ENCODE results near the gene DDX54. TPM values are rescaled to one million over a fixed set of nuclear protein-coding genes. Genes with fewer than 3 reads are reported as not detected.
A peak's percentile ranks its signal among the peaks of the same experiment; 100 is the strongest.

DDX54 gene
- total and polyA plus RNA-seq, 2 of the 8 experiments (the other 6 are each of a cell fraction or from before 2014, with no cell fraction given), result 64.9 to 113 TPM

- H2BK120ac ChIP-seq (replicated peaks; ENCODE audit: low read depth, low read length), result no peak overlapping the region
- no peak for DNase-seq (ENCODE audit: low read depth in 1 of 2, low spot score in 2 of 2)
- peaks cover 3 to 5% of the 10 kb centered on the region in 2 experiments for H4K20me1 ChIP-seq (replicated peaks in 1 of 2; ENCODE audit: control insufficient read depth in 1 of 2, insufficient read depth in 2 of 2, low read length in 2 of 2)
- H3K36me3 ChIP-seq (ENCODE audit: control insufficient read depth in 2 of 4, insufficient read depth in 4 of 4, low read length in 3 of 4), result peaks cover 14 to 30% (median 22%) of the 10 kb centered on the region in 4 experiments; a peak in 7 of 8 replicates
- 0 out of 2 replicates have a peak overlapping the region, but pooled peaks have one; percentile 6 for H2BK12ac ChIP-seq (ENCODE audit: low read depth, low read length)
- no peak overlapping the region for H3K27ac ChIP-seq (ENCODE audit: low read depth, low read length)
- no peak overlapping the region for H2BK5ac ChIP-seq (ENCODE audit: low read depth, low read length)
- no peak overlapping the region for H4K5ac ChIP-seq (ENCODE audit: insufficient read length, low read depth, low read length)
- no peak overlapping the region for H3K4ac ChIP-seq (replicated peaks; ENCODE audit: insufficient read length, low read depth, low read length)
- no peak overlapping the region; a peak in 1 of 4 replicates for H3K4me2 ChIP-seq (ENCODE audit: insufficient read depth in 1 of 2, low read depth in 2 of 2, low read length in 2 of 2)
- H4K8ac ChIP-seq (ENCODE audit: extremely low read depth, insufficient read depth, low read length), result no peak overlapping the region
- H3K4me1 ChIP-seq (replicated peaks in 1 of 4; ENCODE audit: control insufficient read depth in 3 of 4, insufficient read depth in 4 of 4, low read length in 3 of 4), result peaks cover 3 to 9% (median 6%) of the 10 kb centered on the region in 4 experiments; a peak in 6 of 7 replicates
- no peak overlapping the region for H3K18ac ChIP-seq (ENCODE audit: extremely low read depth, low read length)
- no peak overlapping the region for H2AFZ ChIP-seq (ENCODE audit: low read length)
- H3K79me2 ChIP-seq (ENCODE audit: control insufficient read depth in 1 of 2, insufficient read depth in 2 of 2, low read length in 2 of 2), result no peaks in the 10 kb centered on the region
- H3K14ac ChIP-seq (ENCODE audit: insufficient read length), result no peak overlapping the region
- H3K4me3 ChIP-seq (ENCODE audit: extremely low read depth in 1 of 4, insufficient read depth in 2 of 4, low read depth in 3 of 4, low read length in 4 of 4), result no peak overlapping the region
- no peaks in the 10 kb centered on the region; the same call in none of the 2 replicates for H3K79me1 ChIP-seq (ENCODE audit: low read depth, low read length)
- ChIA-PET POLR2A (ENCODE audit: partially characterized antibody) (interaction anchor here (0.7 to 3.8 kb wide), 5 partner anchors 11 to 52 kb away, joined by 4 to 35 read pairs (median 8); partner anchors contain the start of genes DDX54, RASAL1 and RITA1), CTCF (ENCODE audit: partially characterized antibody) (interaction anchor here (1.6 to 11.2 kb wide), 6 partner anchors 19 to 158 kb away, joined by 3 to 114 read pairs (median 40); partner anchors contain the start of gene RASAL1)
- H2BK15ac ChIP-seq (ENCODE audit: low read length), result no peak overlapping the region
- H3K23ac ChIP-seq (ENCODE audit: insufficient read length), result no peak overlapping the region
- no peak overlapping the region for H4K91ac ChIP-seq (replicated peaks; ENCODE audit: insufficient read length, low read length)
- H3K56ac ChIP-seq (replicated peaks; ENCODE audit: insufficient read length, low read depth, low read length), result no peak overlapping the region
- WGBS, 2 experiments (ENCODE audit: extremely low coverage in 1 of 2, insufficient coverage in 1 of 2, insufficient read length in 1 of 2, insufficient replicate concordance in 2 of 2, low coverage in 1 of 2, low lambda C conversion rate in 2 of 2, missing lambda C conversion rate in 1 of 2), result 80% methylated on average over 7 of the region's 7 CpGs; no CpG with 5 or more reads in 1 of the 2 experiments
- no peak for TF ChIP-seq TAF1 (IDR thresholded peaks at IDR 0.05; ENCODE audit: low read depth, low read length)
- TF ChIP-seq, protein P1, sequence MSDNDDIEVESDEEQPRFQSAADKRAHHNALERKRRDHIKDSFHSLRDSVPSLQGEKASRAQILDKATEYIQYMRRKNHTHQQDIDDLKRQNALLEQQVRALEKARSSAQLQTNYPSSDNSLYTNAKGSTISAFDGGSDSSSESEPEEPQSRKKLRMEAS (IDR thresholded peaks at IDR 0.05), result no peak
- no peak for TF ChIP-seq RBBP5 (IDR thresholded peaks at IDR 0.05; ENCODE audit: borderline replicate concordance, low read depth, low read length)
- TF ChIP-seq JUND (IDR thresholded peaks at IDR 0.05; ENCODE audit: low read length), result no peak
- TF ChIP-seq SP2 (IDR thresholded peaks at IDR 0.05; ENCODE audit: low read length), result no peak
- TF ChIP-seq POLR2AphosphoS5 (IDR thresholded peaks at IDR 0.05; ENCODE audit: low read depth, low read length), result no peak
- TF ChIP-seq CHD2 (IDR thresholded peaks at IDR 0.05; ENCODE audit: low read length), result no peak
- no peak for TF ChIP-seq HDAC2 (IDR thresholded peaks at IDR 0.05; ENCODE audit: borderline replicate concordance in 1 of 2, low read depth in 2 of 2, low read length in 2 of 2)
- no peak overlapping the region for H3K9ac ChIP-seq (replicated peaks in 1 of 4; ENCODE audit: extremely low read depth in 1 of 4, low read depth in 3 of 4, low read length in 3 of 4)
- no peak overlapping the region for H2AK5ac ChIP-seq (ENCODE audit: low read depth, low read length)
- no peaks in the 10 kb centered on the region for H3K9me3 ChIP-seq (ENCODE audit: insufficient read depth in 2 of 2, low read depth in 1 of 2, low read length in 1 of 2)
- H3K27me3 ChIP-seq (replicated peaks in 1 of 4; ENCODE audit: control insufficient read depth in 3 of 4, extremely low read depth in 1 of 4, insufficient read depth in 3 of 4, low read length in 3 of 4), result peaks cover 1 to 30% (median 24%) of the 10 kb centered on the region in 4 experiments
- H2BK20ac ChIP-seq (ENCODE audit: low read length), result no peak overlapping the region
- peaks cover 9% of the 10 kb centered on the region; the same call in 1 of the 2 replicates for H3K23me2 ChIP-seq (ENCODE audit: low read depth, low read length)
- no peak for FAIRE-seq
These were observed 29.6 kb downstream of the DDX54 start for GRCh38 chr12:113155646-113156045.
